AG04450 (cell line): Measurements from ENCODE around the gene ANKRD28. TPM values are rescaled to one million over a fixed set of nuclear protein-coding genes. Genes with fewer than 3 reads are reported as not detected.

ENCODE experiments used
- CTCF ChIA-PET: fragments of 300-600, 350-600 bp; formaldehyde crosslinking; extraction: SDS; loops from one replicate; lab custom pipeline; 2022; ENCODE audit warnings: antibody characterized with exemption, inconsistent platforms; lab: Charles Lee
- POLR2A ChIA-PET: fragments of 350-600 bp; formaldehyde crosslinking; extraction: SDS; loops from one replicate; lab custom pipeline; 2021; ENCODE audit warnings: antibody characterized with exemption, inconsistent platforms; lab: Yijun Ruan, JAX
- DNase-seq: peaks from one replicate; pipeline ENCODE4 v3.0.0-alpha.2; 2011; ENCODE audit warnings: low read depth, low spot score
- H3K27ac ChIP-seq: one replicate; pipeline ENCODE4 v1.5.1; 2012; ENCODE audit warnings: low read depth, low read length, control low read depth
- H3K27me3 ChIP-seq: one replicate; pipeline ENCODE4 v1.6.0; 2012; ENCODE audit warnings: low read length; ENCODE audit not compliant: control insufficient read depth, insufficient read depth
- H3K4me3 ChIP-seq: 2 replicates; pipeline ENCODE4 v1.5.1; 2011; ENCODE audit warnings: mild to moderate bottlenecking, low read depth, low read length, control low read depth
- H3K9me3 ChIP-seq: 2 replicates; pipeline ENCODE4 v1.5.1; 2012; ENCODE audit warnings: low read length; ENCODE audit not compliant: control insufficient read depth, insufficient read depth
- CTCF ChIP-seq: IDR thresholded peaks from 2 replicates; pipeline ENCODE4 v1.5.1; 2011; ENCODE audit warnings: low read depth, low read length, control low read depth, inconsistent platforms
- polyA plus RNA-seq: library from polyadenylated mRNA; depleted of rRNA; stranded (reverse); fragments of >200 nt; gene quantifications from 2 replicates; pipeline ENCODE4 v1.2.3, GENCODE V29; 2011

Gene ANKRD28
- polyA plus RNA-seq, 1 experiment, result 134 TPM

GRCh38 chr3:15812183-15812582 is 14.4 kb upstream of the ANKRD28 start:
- no peak overlapping the region for H3K27ac ChIP-seq
- peak; percentile 46 for TF ChIP-seq CTCF
- H3K9me3 ChIP-seq, result no peaks in the 10 kb centered on the region
- no peaks in the 10 kb centered on the region for H3K27me3 ChIP-seq
- CTCF ChIA-PET, result interaction anchor here (0.5 to 3.9 kb wide), 35 partner anchors 10 to 659 kb away, joined by 3 to 75 read pairs (median 4); partner anchors contain the start of genes ANKRD28 and OXNAD1
- H3K4me3 ChIP-seq, result no peak overlapping the region
- POLR2A ChIA-PET, result interaction anchor here (0.6 kb wide), 1 partner anchor 436 kb away, joined by 4 read pairs; no protein-coding TSS in a partner anchor
- DNase-seq, result no peak

GRCh38 chr3:15810702-15811101 is 12.9 kb upstream of the ANKRD28 start:
- ChIA-PET POLR2A (no interaction called here), CTCF (interaction anchor here (0.7 to 3.9 kb wide), 7 partner anchors 11 to 608 kb away, joined by 3 to 75 read pairs (median 4); partner anchors contain the start of gene ANKRD28)
- DNase-seq, result no peak
- H3K27ac ChIP-seq, result no peak overlapping the region
- no peaks in the 10 kb centered on the region for H3K27me3 ChIP-seq
- no peak for TF ChIP-seq CTCF
- H3K4me3 ChIP-seq, result no peak overlapping the region
- H3K9me3 ChIP-seq, result no peaks in the 10 kb centered on the region

GRCh38 chr3:15809313-15809712 is 11.5 kb upstream of the ANKRD28 start:
- POLR2A ChIA-PET, result no interaction called here
- CTCF ChIA-PET, result interaction anchor here (0.6 to 1.1 kb wide), 3 partner anchors 179 to 708 kb away, joined by 3 to 4 read pairs (median 4); no protein-coding TSS in a partner anchor

GRCh38 chr3:15808679-15809310 is 11.0 kb upstream of the ANKRD28 start:
- ChIA-PET CTCF (interaction anchor here (0.6 to 1.1 kb wide), 3 partner anchors 178 to 709 kb away, joined by 3 to 4 read pairs (median 4); no protein-coding TSS in a partner anchor), POLR2A (no interaction called here)
- no peaks in the 10 kb centered on the region for H3K27me3 ChIP-seq
- no peak for TF ChIP-seq CTCF
- no peak for DNase-seq
- H3K4me3 ChIP-seq, result no peak overlapping the region
- no peaks in the 10 kb centered on the region for H3K9me3 ChIP-seq
- H3K27ac ChIP-seq, result no peak overlapping the region

More at GRCh38 chr3:15809313-15809712, 11.5 kb upstream of the ANKRD28 start:
- H3K27me3 ChIP-seq, result no peaks in the 10 kb centered on the region
- H3K4me3 ChIP-seq, result no peak overlapping the region
- H3K27ac ChIP-seq, result no peak overlapping the region
- no peaks in the 10 kb centered on the region for H3K9me3 ChIP-seq
- no peak for TF ChIP-seq CTCF
- DNase-seq, result no peak

- POLR2A ChIA-PET, result no interaction called here
- CTCF ChIA-PET, result interaction anchor here (1.5 to 1.8 kb wide), 2 partner anchors 9 to 176 kb away, joined by 5 to 9 read pairs; partner anchors contain the start of gene ANKRD28
- no peak overlapping the region for H3K4me3 ChIP-seq
- no peak overlapping the region for H3K27ac ChIP-seq
- H3K9me3 ChIP-seq, result no peaks in the 10 kb centered on the region
- no peaks in the 10 kb centered on the region for H3K27me3 ChIP-seq
- DNase-seq, result no peak
- TF ChIP-seq CTCF, result no peak
These were observed 8.0 kb upstream of the ANKRD28 start for GRCh38 chr3:15805756-15806266.
